Glomerular endothelial cell (primary cell): ENCODE data around the gene GARIN3. TPM values are rescaled to one million over a fixed set of nuclear protein-coding genes. Genes with fewer than 3 reads are reported as not detected.
"Not testable (repeated sequence)": the region's sequence is repeated elsewhere in the genome, so short reads cannot be mapped to it uniquely, and the experiment has no call there.

Experiments
- DNase-seq: peaks from one replicate; pipeline ENCODE4 v3.0.0-alpha.2; 2011; ENCODE audit warnings: low read depth, low spot score; ENCODE audit errors: extremely low read depth
- total RNA-seq: library from RNA; depleted of rRNA; stranded (reverse); fragments of >200 nt; gene quantifications from 2 replicates; pipeline ENCODE4 v1.2.3, GENCODE V29; 2015

The GARIN3 gene
- total RNA-seq = not detected in 2 replicates

GRCh38 chr5:157166214-157167213 lies at the start of gene GARIN3:
Gene GARIN3, minus strand, starts transcription at chr5:157166264. Its CDS starts 96 bp downstream, at chr5:157166168.
- DNase-seq = no peak

- no peak for DNase-seq
These were observed 49.6 kb upstream of the GARIN3 start for GRCh38 chr5:157215514-157216167.

GRCh38 chr5:157214861-157215513 lies 48.9 kb upstream of the GARIN3 start:
- DNase-seq = no peak

GRCh38 chr5:157214415-157214814 lies 48.4 kb upstream of the GARIN3 start:
- DNase-seq = no peak

GRCh38 chr5:157213527-157214243 lies 47.6 kb upstream of the GARIN3 start:
- no peak for DNase-seq

GRCh38 chr5:157212307-157212706 lies 46.2 kb upstream of the GARIN3 start:
- no peak for DNase-seq

- not testable (repeated sequence) for DNase-seq
These were observed 44.6 kb upstream of the GARIN3 start for GRCh38 chr5:157210652-157211051.

GRCh38 chr5:157205708-157206107 lies 39.6 kb upstream of the GARIN3 start:
- no peak for DNase-seq

GRCh38 chr5:157204765-157205164 lies 38.7 kb upstream of the GARIN3 start:
- no peak for DNase-seq

GRCh38 chr5:157203417-157203816 lies 37.4 kb upstream of the GARIN3 start:
- DNase-seq = no peak

GRCh38 chr5:157201857-157202256 lies 35.8 kb upstream of the GARIN3 start:
- no peak for DNase-seq

GRCh38 chr5:157198277-157198986 lies 32.4 kb upstream of the GARIN3 start:
- no peak for DNase-seq

- no peak for DNase-seq
These were observed 31.0 kb upstream of the GARIN3 start for GRCh38 chr5:157197086-157197485.

- no peak for DNase-seq
These were observed 30.0 kb upstream of the GARIN3 start for GRCh38 chr5:157196045-157196444.

GRCh38 chr5:157193699-157194424 lies 27.8 kb upstream of the GARIN3 start:
- DNase-seq = no peak

GRCh38 chr5:157189223-157189622 lies 23.2 kb upstream of the GARIN3 start:
- no peak for DNase-seq

GRCh38 chr5:157188270-157188669 lies 22.2 kb upstream of the GARIN3 start:
- DNase-seq = no peak

GRCh38 chr5:157187046-157187754 lies 21.1 kb upstream of the GARIN3 start:
- no peak for DNase-seq
